Mesenchymal stem cell (in vitro differentiated cells and primary cell): ENCODE results near the gene C4orf51.
A peak's percentile ranks its signal among the peaks of the same experiment; 100 is the strongest.
"Not testable (repeated sequence)": the region's sequence is repeated elsewhere in the genome, so short reads cannot be mapped to it uniquely, and the experiment has no call there.

ENCODE experiments used
- DNase-seq: peaks from one replicate; pipeline ENCODE4 v3.0.0-alpha.2; 2013
- H2AFZ ChIP-seq: one replicate; pipeline ENCODE4 v1.6.1; 2013; ENCODE audit warnings: low read depth, mild to moderate bottlenecking, control low read depth, inconsistent platforms, low read length, moderate library complexity
- H2AK5ac ChIP-seq: 2 replicates; pipeline ENCODE4 v1.6.1; 2013; ENCODE audit warnings: low read length, moderate library complexity, mild to moderate bottlenecking, inconsistent platforms; ENCODE audit not compliant: severe bottlenecking
- H2BK120ac ChIP-seq: one replicate; pipeline ENCODE4 v1.6.1; 2013; ENCODE audit warnings: low read depth, mild to moderate bottlenecking, inconsistent platforms, low read length, moderate library complexity
- H2BK12ac ChIP-seq, 2 experiments: one replicate each; pipeline ENCODE4 v1.6.1; 2013; ENCODE audit warnings: inconsistent platforms in 2 of 2, low read length in 2 of 2, mild to moderate bottlenecking in 2 of 2, moderate library complexity in 2 of 2, control low read depth in 1 of 2
- H2BK15ac ChIP-seq: one replicate; pipeline ENCODE4 v1.6.1; 2013; ENCODE audit warnings: mild to moderate bottlenecking, low read depth, inconsistent platforms; ENCODE audit not compliant: poor library complexity, severe bottlenecking
- H2BK5ac ChIP-seq: 2 replicates; pipeline ENCODE4 v1.6.1; 2013; ENCODE audit warnings: low read depth, mild to moderate bottlenecking, low read length, control low read depth, inconsistent platforms; ENCODE audit not compliant: poor library complexity, severe bottlenecking
- H3K14ac ChIP-seq, 2 experiments: one replicate each; pipeline ENCODE4 v1.6.1; 2013; ENCODE audit warnings: inconsistent platforms in 2 of 2, low read length in 2 of 2, control low read depth in 1 of 2, mild to moderate bottlenecking in 1 of 2, moderate library complexity in 1 of 2
- H3K18ac ChIP-seq, 2 experiments: one replicate each; pipeline ENCODE4 v1.6.1; 2013; ENCODE audit warnings: inconsistent platforms in 2 of 2, low read length in 2 of 2, control low read depth in 1 of 2, low read depth in 1 of 2, mild to moderate bottlenecking in 1 of 2
- H3K23ac ChIP-seq, 2 experiments: one replicate each; pipeline ENCODE4 v1.6.1; 2013; ENCODE audit warnings: inconsistent platforms in 2 of 2, low read length in 2 of 2, mild to moderate bottlenecking in 2 of 2, moderate library complexity in 2 of 2, control low read depth in 1 of 2
- H3K27ac ChIP-seq: 2 replicates; pipeline ENCODE4 v1.5.1; 2013; ENCODE audit warnings: mild to moderate bottlenecking, moderate library complexity, low read length, control low read depth, inconsistent platforms; ENCODE audit not compliant: poor library complexity, severe bottlenecking
- H3K27me3 ChIP-seq, 2 experiments: 2 replicates each; pipeline versions ENCODE4 v1.6.1 to v1.7.0; 2013; ENCODE audit warnings: low read length in 2 of 2, mild to moderate bottlenecking in 2 of 2, moderate library complexity in 2 of 2, control low read depth in 1 of 2, inconsistent platforms in 1 of 2; ENCODE audit not compliant: control insufficient read depth in 1 of 2, insufficient read depth in 1 of 2
- H3K36me3 ChIP-seq, 2 experiments: 2 replicates each; pipeline versions ENCODE4 v1.6.1 to v1.7.0; 2013; ENCODE audit warnings: low read length in 2 of 2, control low read depth in 1 of 2, inconsistent platforms in 1 of 2, low read depth in 1 of 2, mild to moderate bottlenecking in 1 of 2; ENCODE audit not compliant: insufficient read depth in 2 of 2, control insufficient read depth in 1 of 2
- H3K4ac ChIP-seq, 2 experiments: one replicate each; pipeline ENCODE4 v1.6.1; 2013; ENCODE audit warnings: inconsistent platforms in 2 of 2, low read length in 2 of 2, mild to moderate bottlenecking in 2 of 2, moderate library complexity in 2 of 2, control low read depth in 1 of 2, low read depth in 1 of 2
- H3K4me1 ChIP-seq: 2 replicates; pipeline ENCODE4 v1.6.1; 2013; ENCODE audit warnings: low read depth, low read length, control low read depth; ENCODE audit not compliant: control insufficient read depth, insufficient read depth
- H3K4me2 ChIP-seq: 2 replicates; pipeline ENCODE4 v1.6.1; 2013; ENCODE audit warnings: low read length, mild to moderate bottlenecking, inconsistent platforms; ENCODE audit not compliant: poor library complexity, severe bottlenecking
- H3K4me3 ChIP-seq, 2 experiments: 2 replicates each; pipeline versions ENCODE4 v1.5.1 to v1.7.0; 2013; ENCODE audit warnings: low read length in 2 of 2, mild to moderate bottlenecking in 2 of 2, control low read depth in 1 of 2, low read depth in 1 of 2; ENCODE audit not compliant: insufficient read depth in 1 of 2
- H3K79me1 ChIP-seq: replicated peaks from 2 replicates; pipeline ENCODE4 v1.6.1; 2013; ENCODE audit warnings: mild to moderate bottlenecking, control low read depth, low read length, inconsistent platforms; ENCODE audit not compliant: poor library complexity, severe bottlenecking
- H3K9ac ChIP-seq: 2 replicates; pipeline ENCODE4 v1.7.0; 2013; ENCODE audit warnings: mild to moderate bottlenecking, low read length, moderate library complexity
- H3K9me3 ChIP-seq: 2 replicates; pipeline ENCODE4 v1.7.0; 2013; ENCODE audit warnings: mild to moderate bottlenecking, low read length; ENCODE audit not compliant: control insufficient read depth
- H4K8ac ChIP-seq: one replicate; pipeline ENCODE4 v1.6.1; 2013; ENCODE audit warnings: inconsistent platforms, mild to moderate bottlenecking, low read length, moderate library complexity
- H4K91ac ChIP-seq: one replicate; pipeline ENCODE4 v1.6.1; 2013; ENCODE audit warnings: mild to moderate bottlenecking, low read length, inconsistent platforms
- WGBS: methylation state at CpG from one replicate; pipeline ENCODE4 v1.1.7; 2013; ENCODE audit warnings: mixed read lengths; 5-methylcytosine and 5-hydroxymethylcytosine counted together

C4orf51 gene

GRCh38 chr4:145640236-145640635 lies 39.7 kb upstream of the C4orf51 start:
- H3K4ac ChIP-seq, H3K27me3 ChIP-seq, H3K14ac ChIP-seq, H2AK5ac ChIP-seq, H2BK15ac ChIP-seq, H3K79me1 ChIP-seq, H4K91ac ChIP-seq, H2BK5ac ChIP-seq, H3K18ac ChIP-seq, H3K4me3 ChIP-seq, H2BK120ac ChIP-seq, H3K4me2 ChIP-seq, H3K4me1 ChIP-seq, H3K9me3 ChIP-seq, H4K8ac ChIP-seq, H2BK12ac ChIP-seq, H3K27ac ChIP-seq, H2AFZ ChIP-seq, H3K23ac ChIP-seq, H3K9ac ChIP-seq: not testable (repeated sequence)
- WGBS: 64% methylated on average over 1 of the region's 2 CpGs
- H3K36me3 ChIP-seq: peaks cover 0 to 15% of the 10 kb centered on the region in 2 experiments
- peak; percentile 18 for DNase-seq

- Histone ChIP-seq H3K36me3 (peaks cover 0 to 31% of the 10 kb centered on the region in 2 experiments), H3K27me3 (no peaks in the 10 kb centered on the region), H3K4me1 (no peaks in the 10 kb centered on the region), H2AFZ (no peak overlapping the region), H2AK5ac (no peak overlapping the region), H3K4ac (no peak overlapping the region), H3K9ac (no peak overlapping the region), H4K91ac (no peak overlapping the region), H3K4me3 (no peak overlapping the region), H2BK120ac (no peak overlapping the region), H3K4me2 (no peak overlapping the region), H4K8ac (no peak overlapping the region), H3K27ac (no peak overlapping the region), H3K9me3 (no peaks in the 10 kb centered on the region), H3K14ac (no peak overlapping the region), H3K18ac (no peak overlapping the region), H2BK15ac (no peak overlapping the region), H2BK5ac (no peak overlapping the region), H2BK12ac (no peak overlapping the region), H3K79me1 (peaks cover 1% of the 10 kb centered on the region), H3K23ac (no peak overlapping the region)
- no CpG with 5 or more reads among the region's 1 CpG for WGBS
- DNase-seq: no peak
Observed at GRCh38 chr4:145643295-145643694, 36.7 kb upstream of the C4orf51 start.

GRCh38 chr4:145644699-145645098 lies 35.2 kb upstream of the C4orf51 start:
- H3K27ac ChIP-seq: no peak overlapping the region
- H3K18ac ChIP-seq: no peak overlapping the region
- no peak overlapping the region for H4K91ac ChIP-seq
- no peak overlapping the region for H2AFZ ChIP-seq
- no peaks in the 10 kb centered on the region for H3K4me1 ChIP-seq
- H3K4me2 ChIP-seq: no peak overlapping the region
- no peak overlapping the region for H2AK5ac ChIP-seq
- no peak overlapping the region for H4K8ac ChIP-seq
- DNase-seq: no peak
- peaks cover 0 to 28% of the 10 kb centered on the region in 2 experiments for H3K36me3 ChIP-seq
- 95% methylated on average over 3 of the region's 3 CpGs for WGBS
- no peak overlapping the region for H3K4me3 ChIP-seq
- H3K14ac ChIP-seq: no peak overlapping the region
- H3K9me3 ChIP-seq: no peaks in the 10 kb centered on the region
- no peak overlapping the region for H2BK120ac ChIP-seq
- H3K23ac ChIP-seq: no peak overlapping the region
- peaks cover 1% of the 10 kb centered on the region for H3K79me1 ChIP-seq
- no peak overlapping the region for H2BK12ac ChIP-seq
- H3K9ac ChIP-seq: no peak overlapping the region
- H2BK5ac ChIP-seq: no peak overlapping the region
- H3K4ac ChIP-seq: no peak overlapping the region
- H3K27me3 ChIP-seq: no peaks in the 10 kb centered on the region
- no peak overlapping the region for H2BK15ac ChIP-seq

- no peak overlapping the region for H2BK120ac ChIP-seq
- H3K18ac ChIP-seq: no peak overlapping the region
- no peak overlapping the region for H2BK12ac ChIP-seq
- H2BK5ac ChIP-seq: no peak overlapping the region
- H3K79me1 ChIP-seq: no peaks in the 10 kb centered on the region
- no peaks in the 10 kb centered on the region for H3K27me3 ChIP-seq
- no peak overlapping the region for H3K14ac ChIP-seq
- no peak overlapping the region for H2AK5ac ChIP-seq
- H3K4me1 ChIP-seq: no peaks in the 10 kb centered on the region
- H3K36me3 ChIP-seq: peaks cover 10 to 65% of the 10 kb centered on the region in 2 experiments
- H3K23ac ChIP-seq: no peak overlapping the region
- H3K9ac ChIP-seq: no peak overlapping the region
- no peak overlapping the region for H2AFZ ChIP-seq
- no peak overlapping the region for H4K8ac ChIP-seq
- no peak overlapping the region for H3K4me3 ChIP-seq
- peaks cover 6% of the 10 kb centered on the region for H3K9me3 ChIP-seq
- H3K27ac ChIP-seq: no peak overlapping the region
- no peak for DNase-seq
- WGBS: no CpG with 5 or more reads among the region's 1 CpG
- no peak overlapping the region for H4K91ac ChIP-seq
- H3K4ac ChIP-seq: no peak overlapping the region
- H2BK15ac ChIP-seq: no peak overlapping the region
- no peak overlapping the region for H3K4me2 ChIP-seq
Observed at GRCh38 chr4:145656156-145656555, 23.8 kb upstream of the C4orf51 start.
